SK-N-SH treated with all-trans-retinoic acid at 6 μM for 48 hours (cell line): Measurements from ENCODE around the gene CYFIP1.

Source experiments
- ATAC-seq: fragments of 200-7000 bp; cut with Tn5 transposase; 3 replicates; pipeline ENCODE4 v1.9.1; 2020; ENCODE audit warnings: mild to moderate bottlenecking, moderate library complexity
- TOX ChIP-seq: fragments of 250-450 bp; sonication (Bioruptor Pico); IDR thresholded peaks from 2 replicates; pipeline ENCODE4 v1.8.0; 2021; ENCODE audit warnings: mild to moderate bottlenecking, moderate library complexity, borderline replicate concordance
- ZC3H10 ChIP-seq: fragments of 250-450 bp; sonication (Bioruptor Pico); IDR thresholded peaks from 2 replicates; pipeline ENCODE4 v1.5.1; 2021; ENCODE audit warnings: mild to moderate bottlenecking, moderate library complexity

Gene CYFIP1

DNA sequence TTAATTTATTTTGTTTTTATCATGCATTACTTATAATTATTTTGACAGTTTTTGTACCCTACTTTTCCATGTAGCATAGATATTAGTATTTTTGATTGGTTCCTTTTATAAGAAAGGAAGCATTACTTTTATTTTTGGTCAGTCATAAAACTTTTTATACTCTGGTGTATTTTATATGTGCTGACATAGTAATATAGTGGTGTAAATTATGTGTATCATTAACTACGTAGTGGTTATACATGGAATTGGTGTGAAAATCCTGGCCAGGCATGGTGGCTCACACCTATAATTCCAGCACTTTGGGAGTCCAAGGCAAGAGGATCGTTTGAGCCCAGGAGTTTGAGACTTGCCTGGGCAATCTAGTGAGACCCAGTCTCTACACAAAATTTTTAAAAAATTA is 160.5 kb downstream of the CYFIP1 start:
- no peak for TF ChIP-seq ZC3H10 (CRISPR knock-in tag)
- no peak for TF ChIP-seq TOX
- ATAC-seq = no peak
